Smooth muscle cell (in vitro differentiated cells): ENCODE measurements around the gene PHACTR1. TPM values are rescaled to one million over a fixed set of nuclear protein-coding genes. Genes with fewer than 3 reads are reported as not detected.

Experiments used
- DNase-seq: peaks from one replicate; lab custom pipeline; 2025; ENCODE audit not compliant: unreplicated experiment; lab: John Stamatoyannopoulos, UW
- H2AFZ ChIP-seq: fragments of 200-600 bp; sonication (generic); 2 replicates; pipeline ENCODE4 v1.6.0; 2016; ENCODE audit warnings: antibody characterized with exemption, low read depth, mild to moderate bottlenecking
- H3F3A ChIP-seq: fragments of 200-600 bp; sonication (generic); 2 replicates; pipeline ENCODE4 v1.6.0; 2017; ENCODE audit warnings: antibody characterized with exemption, low read depth
- H3K27ac ChIP-seq: fragments of 200-600 bp; sonication (generic); 2 replicates; pipeline ENCODE4 v1.5.1; 2016; ENCODE audit warnings: low read depth, mild to moderate bottlenecking
- H3K27me3 ChIP-seq: fragments of 200-600 bp; sonication (generic); 2 replicates; pipeline ENCODE4 v1.6.1; 2016; ENCODE audit warnings: low read depth, mild to moderate bottlenecking
- H3K36me3 ChIP-seq: fragments of 200-600 bp; sonication (generic); 2 replicates; pipeline ENCODE4 v1.5.1; 2016; ENCODE audit warnings: low read depth
- H3K4me1 ChIP-seq: fragments of 200-600 bp; sonication (generic); 2 replicates; pipeline ENCODE4 v1.5.1; 2016; ENCODE audit warnings: low read depth
- H3K4me2 ChIP-seq: fragments of 200-600 bp; sonication (generic); 2 replicates; pipeline ENCODE4 v1.6.0; 2016; ENCODE audit warnings: mild to moderate bottlenecking
- H3K4me3 ChIP-seq: fragments of 200-600 bp; sonication (generic); 2 replicates; pipeline ENCODE4 v1.5.1; 2016; ENCODE audit warnings: mild to moderate bottlenecking
- H3K79me2 ChIP-seq: fragments of 200-600 bp; sonication (generic); 2 replicates; pipeline ENCODE4 v1.6.0; 2016; ENCODE audit warnings: low read depth, mild to moderate bottlenecking
- H3K9ac ChIP-seq: fragments of 200-600 bp; sonication (generic); 2 replicates; pipeline ENCODE4 v1.6.0; 2016; ENCODE audit warnings: low read depth
- H3K9me3 ChIP-seq: fragments of 200-600 bp; sonication (generic); replicated peaks from 2 replicates; pipeline ENCODE4 v1.5.1; 2016; ENCODE audit warnings: low read depth
- H4K20me1 ChIP-seq: fragments of 200-600 bp; sonication (generic); 2 replicates; pipeline ENCODE4 v1.6.0; 2016; ENCODE audit warnings: low read depth
- CTCF ChIP-seq: fragments of 200-600 bp; sonication (generic); IDR thresholded peaks from 2 replicates; pipeline ENCODE4 v1.5.1; 2017; ENCODE audit warnings: borderline replicate concordance, mild to moderate bottlenecking, antibody characterized with exemption; ENCODE audit not compliant: insufficient read depth, poor library complexity, severe bottlenecking
- WGBS: methylation state at CpG from one replicate; pipeline ENCODE4 v1.1.7; 2016; ENCODE audit warnings: low lambda C conversion rate; 5-methylcytosine and 5-hydroxymethylcytosine counted together
- polyA plus RNA-seq: library from polyadenylated mRNA; unstranded; fragments of >200 nt; fragmentation: Nextera tagmentation; extraction: Ambion mirVana; gene quantifications from 2 replicates; pipeline ENCODE4 v1.2.1, GENCODE V29; 2016
- total RNA-seq: library from RNA; depleted of rRNA; stranded (reverse); fragments of >200 nt; gene quantifications from 2 replicates; pipeline ENCODE4 v1.2.3, GENCODE V29; 2014

PHACTR1 gene
- total and polyA plus RNA-seq, 2 experiments from 2014 or later: 0.09 to 0.67 TPM

GRCh38 chr6:13175759-13176158 is 459.2 kb downstream of the PHACTR1 start:
- Histone ChIP-seq H3K9ac (no peak overlapping the region), H3K4me1 (no peaks in the 10 kb centered on the region), H3K27ac (no peak overlapping the region), H2AFZ (no peak overlapping the region), H3K79me2 (no peaks in the 10 kb centered on the region), H4K20me1 (no peaks in the 10 kb centered on the region), H3K4me3 (no peak overlapping the region), H3K27me3 (peaks cover 48% of the 10 kb centered on the region), H3F3A (no peaks in the 10 kb centered on the region), H3K36me3 (no peaks in the 10 kb centered on the region), H3K4me2 (no peak overlapping the region), H3K9me3 (no peaks in the 10 kb centered on the region)
- no peak for TF ChIP-seq CTCF
- WGBS: 59% methylated on average over 4 of the region's 4 CpGs
- no peak for DNase-seq

GRCh38 chr6:13177664-13178063 is 461.1 kb downstream of the PHACTR1 start:
- no peaks in the 10 kb centered on the region for H3K79me2 ChIP-seq
- no peak overlapping the region for H2AFZ ChIP-seq
- H3K27me3 ChIP-seq: peaks cover 40% of the 10 kb centered on the region
- H3K4me2 ChIP-seq: no peak overlapping the region
- DNase-seq: no peak
- no peak overlapping the region for H3K9ac ChIP-seq
- 98% methylated on average over 2 of the region's 2 CpGs for WGBS
- TF ChIP-seq CTCF: no peak
- H4K20me1 ChIP-seq: no peaks in the 10 kb centered on the region
- no peak overlapping the region for H3K4me3 ChIP-seq
- H3K27ac ChIP-seq: no peak overlapping the region
- H3F3A ChIP-seq: no peaks in the 10 kb centered on the region
- no peaks in the 10 kb centered on the region for H3K4me1 ChIP-seq
- no peaks in the 10 kb centered on the region for H3K9me3 ChIP-seq
- H3K36me3 ChIP-seq: no peaks in the 10 kb centered on the region

DNA sequence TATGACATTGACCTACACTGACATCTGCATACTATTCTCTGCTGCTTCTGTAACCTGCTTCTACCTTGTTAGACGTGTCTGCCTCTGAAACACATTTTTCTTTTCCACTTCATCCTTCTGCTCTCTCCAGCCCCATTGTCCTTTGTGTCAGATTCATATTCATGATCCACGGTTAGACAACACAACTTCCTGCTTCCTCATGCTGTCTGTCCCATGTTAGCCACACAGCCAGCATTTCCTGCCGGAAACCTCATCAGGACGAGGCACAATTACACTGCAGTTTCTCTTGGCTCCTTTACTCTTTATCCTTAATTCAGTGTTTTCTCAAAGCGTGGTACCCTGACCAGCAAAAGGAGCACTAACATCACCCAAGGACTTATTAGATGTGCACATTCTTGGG is 461.5 kb downstream of the PHACTR1 start:
- Histone ChIP-seq H3K4me1 (no peaks in the 10 kb centered on the region), H3K79me2 (no peaks in the 10 kb centered on the region), H3K4me3 (no peak overlapping the region), H3K27ac (no peak overlapping the region), H4K20me1 (no peaks in the 10 kb centered on the region), H3K9me3 (no peaks in the 10 kb centered on the region), H3K4me2 (no peak overlapping the region), H2AFZ (no peak overlapping the region), H3K9ac (no peak overlapping the region), H3K36me3 (no peaks in the 10 kb centered on the region), H3F3A (no peaks in the 10 kb centered on the region), H3K27me3 (peaks cover 36% of the 10 kb centered on the region)
- WGBS: 67% methylated on average over 5 of the region's 5 CpGs
- no peak for TF ChIP-seq CTCF
- DNase-seq: no peak

GRCh38 chr6:13180538-13180937 is 464.0 kb downstream of the PHACTR1 start:
- no peak for TF ChIP-seq CTCF
- Histone ChIP-seq H2AFZ (no peak overlapping the region), H3K4me1 (no peaks in the 10 kb centered on the region), H3K4me2 (no peak overlapping the region), H3K9me3 (no peaks in the 10 kb centered on the region), H3K27ac (no peak overlapping the region), H3F3A (no peaks in the 10 kb centered on the region), H3K4me3 (no peak overlapping the region), H4K20me1 (no peaks in the 10 kb centered on the region), H3K9ac (no peak overlapping the region), H3K79me2 (no peaks in the 10 kb centered on the region), H3K36me3 (no peaks in the 10 kb centered on the region), H3K27me3 (peaks cover 11% of the 10 kb centered on the region)
- no peak for DNase-seq
- WGBS: 95% methylated on average over 7 of the region's 7 CpGs
